Measurements from ENCODE around the gene PCAT7. TPM values are rescaled to one million over a fixed set of nuclear protein-coding genes. Genes with fewer than 3 reads are reported as not detected.
A peak's percentile ranks its signal among the peaks of the same experiment; 100 is the strongest.
"Not testable (repeated sequence)": the region's sequence is repeated elsewhere in the genome, so short reads cannot be mapped to it uniquely, and the experiment has no call there.

The PCAT7 gene
- total RNA-seq, 1 donor from 2014 or later = 2.2 TPM

- DNase-seq (ENCODE audit: low spot score) (no peak), ATAC-seq (no peak)
Measured at GRCh38 chr9:94560237-94560636, 5.4 kb downstream of the PCAT7 start.

DNA sequence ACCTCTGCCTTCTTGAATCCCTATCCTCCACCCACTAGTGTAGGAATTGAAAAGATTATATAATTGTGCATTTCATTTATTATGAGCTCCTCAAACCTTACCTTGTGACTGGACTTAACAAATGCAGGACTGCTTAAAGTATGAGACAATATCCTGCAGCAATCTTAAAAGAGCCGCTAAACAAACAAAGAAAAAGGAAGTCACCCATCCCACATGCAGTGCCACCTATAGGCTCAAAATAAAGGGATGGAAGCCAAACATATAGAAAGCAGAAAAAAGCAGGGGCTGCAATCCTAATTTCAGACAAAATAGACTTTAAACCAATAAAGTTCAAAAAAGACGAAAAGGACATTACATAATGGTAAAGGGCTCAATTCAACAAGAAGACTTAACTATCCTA lies 8.7 kb downstream of the PCAT7 start:
- DNase-seq (ENCODE audit: low spot score) = no peak
- ATAC-seq = no peak

- not testable (repeated sequence) for ATAC-seq; DNase-seq (ENCODE audit: low spot score)
Measured at GRCh38 chr9:94564279-94564678, 9.4 kb downstream of the PCAT7 start.

- no peak for ATAC-seq
- DNase-seq (ENCODE audit: low spot score) = no peak
Measured at GRCh38 chr9:94566550-94566949, 11.7 kb downstream of the PCAT7 start.

DNA sequence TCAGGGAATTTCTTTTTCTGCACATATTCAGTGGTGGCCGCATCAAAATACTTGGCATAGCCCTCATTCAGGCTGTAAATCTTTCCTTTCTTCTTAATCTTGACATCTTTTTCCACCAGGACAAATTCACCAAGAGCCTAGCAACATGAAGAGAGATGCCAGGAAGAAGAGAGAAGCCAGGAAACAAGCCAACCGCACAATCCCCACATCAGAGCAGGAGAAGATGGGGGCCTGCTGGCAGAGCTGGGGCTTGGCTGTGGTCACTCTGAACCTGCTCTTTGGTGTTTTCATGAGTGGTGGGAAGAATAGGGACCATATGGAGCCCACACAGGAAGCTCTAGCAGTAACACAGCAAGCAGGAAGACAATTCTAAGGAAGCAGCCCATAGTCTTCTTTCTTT lies 12.4 kb downstream of the PCAT7 start:
- ATAC-seq = no peak

GRCh38 chr9:94568250-94568889 lies 13.5 kb downstream of the PCAT7 start:
- DNase-seq (ENCODE audit: low spot score) (no peak), ATAC-seq (no peak)

More for the DNA sequence above, 12.4 kb downstream of the PCAT7 start:
- no peak for DNase-seq (ENCODE audit: low spot score)

GRCh38 chr9:94568972-94569712 lies 14.3 kb downstream of the PCAT7 start:
- DNase-seq (ENCODE audit: low spot score) (no peak), ATAC-seq (no peak)

DNA sequence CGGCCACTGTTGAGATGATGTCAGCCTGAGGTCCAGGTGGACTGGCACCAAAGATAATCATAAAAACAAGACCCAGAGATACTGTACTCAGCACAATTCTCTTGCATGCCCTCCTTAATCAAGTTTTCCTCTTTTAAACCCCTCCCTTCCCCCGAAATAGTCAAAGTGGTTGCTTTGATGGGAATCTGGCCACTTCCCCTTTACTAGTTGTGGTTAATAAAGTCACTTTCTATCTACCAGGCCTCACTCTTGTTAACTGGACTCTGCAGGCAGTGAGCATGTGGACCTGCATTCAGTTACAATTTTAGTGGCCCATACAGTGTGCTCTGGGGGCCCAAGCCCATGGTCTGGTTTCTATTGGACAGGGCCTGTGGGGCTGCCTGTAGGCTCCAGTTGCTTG lies 21.2 kb downstream of the PCAT7 start:
- no peak for ATAC-seq
- DNase-seq (ENCODE audit: low spot score) = no peak

DNA sequence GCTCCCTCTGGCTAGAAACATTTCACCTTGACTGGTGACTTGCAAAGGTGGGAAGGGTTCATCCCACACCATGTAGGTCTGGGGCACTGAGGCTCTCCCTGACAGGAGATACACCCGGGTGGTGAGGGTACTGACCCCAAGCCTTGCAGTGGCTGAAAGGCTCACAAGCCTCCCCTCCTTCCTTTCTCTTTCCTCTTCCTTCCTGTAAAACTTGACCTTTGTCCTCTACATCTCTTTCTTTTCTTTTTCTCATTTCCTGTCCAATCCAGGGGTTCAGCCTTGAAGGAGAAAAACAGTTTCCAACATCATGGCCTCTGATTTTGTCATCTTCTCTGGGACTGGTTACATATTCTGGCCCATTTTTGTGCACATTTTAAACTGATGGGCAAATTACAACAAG lies 22.2 kb downstream of the PCAT7 start:
- DNase-seq (ENCODE audit: low spot score) (no peak), ATAC-seq (peak; percentile 10)

DNA sequence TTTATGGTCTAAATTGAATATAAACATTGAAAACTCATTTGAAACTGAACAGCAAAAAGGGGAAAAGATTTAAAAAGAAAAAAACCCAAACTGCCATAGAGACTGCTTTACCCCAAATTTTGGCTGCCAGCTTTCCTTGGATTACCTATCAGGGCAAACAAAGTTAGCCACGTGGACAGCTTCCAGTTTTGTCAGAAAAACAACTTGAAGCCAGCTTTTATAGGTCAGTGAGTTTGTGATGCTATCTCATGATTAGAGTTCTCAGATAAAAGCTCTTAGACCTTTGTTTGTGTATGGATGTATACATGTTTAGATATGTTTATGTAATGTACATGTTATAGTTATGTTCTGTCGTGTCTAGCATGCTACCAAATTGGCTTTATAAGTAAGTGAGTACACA lies 22.7 kb downstream of the PCAT7 start:
- peak; percentile 58 for DNase-seq (ENCODE audit: low spot score)
- ATAC-seq = peak; percentile 92

DNA sequence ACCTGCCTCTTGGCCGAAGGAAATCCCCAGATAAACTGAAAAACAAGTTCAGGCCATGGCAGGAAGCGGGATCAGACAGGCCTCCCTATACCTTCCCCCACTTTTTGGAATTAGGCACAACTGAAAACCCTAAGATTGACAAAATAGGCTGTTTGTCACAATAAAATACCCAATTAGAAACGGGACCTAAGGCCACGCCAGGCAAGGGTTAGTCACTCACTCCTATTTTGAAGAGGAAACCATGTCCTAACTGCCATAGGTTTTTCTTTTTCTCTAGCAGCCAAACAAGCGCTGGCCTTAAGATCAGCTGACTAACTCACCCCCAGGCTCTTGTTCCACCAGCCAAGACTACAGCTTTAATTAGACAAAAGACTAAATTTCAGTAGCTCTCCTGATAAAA lies 26.8 kb downstream of the PCAT7 start:
- no peak for ATAC-seq
- DNase-seq (ENCODE audit: low spot score) = no peak

DNA sequence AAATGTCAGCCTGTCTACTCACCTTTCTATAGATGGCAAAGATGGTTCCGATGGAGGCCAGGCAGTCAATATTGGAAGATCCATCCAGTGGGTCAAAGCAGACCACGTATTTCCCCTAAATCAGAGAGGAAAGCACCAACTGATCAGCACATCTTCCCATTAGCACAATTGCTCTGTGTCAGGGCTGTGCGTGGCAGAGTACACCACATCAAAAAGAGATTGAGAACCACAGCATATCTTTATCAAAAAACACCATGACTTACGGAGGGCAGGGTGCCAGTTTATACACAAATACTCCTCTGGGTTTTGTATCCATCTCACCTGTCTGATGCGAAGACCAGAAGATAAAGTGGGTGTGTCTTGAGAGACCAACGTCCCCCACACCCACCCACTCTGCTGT lies 29.7 kb downstream of the PCAT7 start:
- ATAC-seq (no peak), DNase-seq (ENCODE audit: low spot score) (no peak)

GRCh38 chr9:94586316-94586715 lies 31.4 kb downstream of the PCAT7 start:
- DNase-seq (ENCODE audit: low spot score) = peak; percentile 22
- peak; percentile 85 for ATAC-seq

- no peak for ATAC-seq
Measured at GRCh38 chr9:94586814-94587213, 31.9 kb downstream of the PCAT7 start.

GRCh38 chr9:94588681-94589080 lies 33.8 kb downstream of the PCAT7 start:
- no peak for ATAC-seq
- DNase-seq (ENCODE audit: low spot score) = peak; percentile 11

More at GRCh38 chr9:94586814-94587213, 31.9 kb downstream of the PCAT7 start:
- DNase-seq (ENCODE audit: low spot score) = peak; percentile 24

- ATAC-seq = not testable (repeated sequence)
- peak; percentile 32 for DNase-seq (ENCODE audit: low spot score)
Measured at GRCh38 chr9:94591046-94591545, 36.2 kb downstream of the PCAT7 start.

DNA sequence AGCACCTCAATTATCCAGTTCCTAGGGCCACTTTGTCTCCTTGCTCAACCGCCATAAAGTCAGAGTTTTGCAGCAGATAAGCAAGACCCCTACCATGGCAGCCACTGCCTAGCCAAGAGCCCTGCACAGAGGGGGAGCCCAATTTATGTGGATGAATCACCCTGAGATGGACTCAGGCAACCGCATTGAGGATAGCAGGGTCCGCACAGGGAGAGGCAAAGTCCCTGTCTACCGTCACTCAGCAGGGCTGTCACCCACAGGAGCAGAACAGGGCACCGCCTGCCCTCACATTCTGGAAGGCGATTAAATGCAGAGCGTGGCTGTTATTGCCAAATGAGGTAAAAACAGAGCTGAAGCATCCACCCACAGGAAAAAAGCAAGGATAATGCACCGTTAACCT lies 37.0 kb downstream of the PCAT7 start:
- ATAC-seq (no peak), DNase-seq (ENCODE audit: low spot score) (peak; percentile 23)

DNA sequence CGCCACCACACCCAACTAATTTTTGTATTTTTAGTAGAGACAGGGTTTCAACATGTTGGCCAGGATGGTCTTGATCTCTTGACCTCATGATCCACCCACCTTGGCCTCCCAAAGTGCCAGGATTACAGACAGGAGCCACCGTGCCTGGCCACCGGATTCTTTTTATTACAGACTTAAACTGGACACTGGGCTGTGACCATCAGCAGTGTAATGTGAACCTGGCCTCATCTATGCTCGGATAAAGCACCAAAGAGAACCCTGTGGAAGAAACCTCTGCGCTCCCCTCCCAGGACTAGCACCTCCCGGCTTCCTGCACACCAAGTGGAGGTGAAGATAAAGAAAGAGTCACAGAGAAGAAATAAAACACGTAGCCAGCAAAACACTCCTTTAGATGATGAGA lies 37.8 kb downstream of the PCAT7 start:
- ATAC-seq = not testable (repeated sequence)
- DNase-seq (ENCODE audit: low spot score) = peak; percentile 14

GRCh38 chr9:94593459-94594345 lies 38.8 kb downstream of the PCAT7 start, which contains the start of gene FBP2:
Gene FBP2, minus strand, starts transcription at chr9:94593824. Its CDS starts 98 bp downstream, at chr9:94593726.
- ATAC-seq (no peak), DNase-seq (ENCODE audit: low spot score) (peak; percentile 36)

DNA sequence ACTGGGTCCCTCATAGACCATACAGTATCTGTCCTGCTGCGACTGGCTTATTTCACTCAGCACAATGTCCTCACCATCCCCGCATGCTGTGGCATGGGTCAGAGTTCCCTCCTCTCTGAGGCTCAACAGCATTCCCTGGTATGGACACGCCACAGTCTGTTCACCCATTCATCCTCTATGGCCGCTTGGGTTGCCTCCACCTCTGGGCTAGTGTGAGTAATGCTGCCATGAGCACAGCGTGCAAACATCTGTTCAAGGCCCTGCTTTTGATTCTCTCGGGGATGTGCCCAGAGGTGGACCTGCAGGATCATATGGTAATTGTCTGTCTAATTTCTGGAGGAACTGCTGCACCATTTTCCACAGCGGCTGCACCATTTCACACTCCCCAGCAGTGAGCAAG lies 44.2 kb downstream of the PCAT7 start:
- ATAC-seq (no peak), DNase-seq (ENCODE audit: low spot score) (no peak)

DNA sequence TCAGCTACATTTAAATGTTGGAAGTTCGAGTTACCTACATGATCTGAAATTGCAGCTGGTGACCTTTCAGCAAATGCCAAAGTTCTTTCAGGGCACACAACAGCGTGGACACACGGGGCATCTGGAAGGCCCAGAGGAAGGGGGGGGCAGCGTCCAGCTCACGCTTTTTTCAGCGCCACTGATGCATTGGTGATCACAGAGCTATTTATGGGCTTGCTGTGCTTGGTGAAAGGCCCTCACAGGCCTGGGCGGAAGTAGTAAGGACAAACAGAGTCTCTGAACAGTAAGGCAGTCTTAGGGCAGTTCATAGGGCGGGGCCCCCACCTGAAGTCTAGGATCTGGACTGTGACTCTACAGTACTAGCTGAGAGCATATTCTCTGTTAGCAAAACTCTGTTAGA lies 45.4 kb downstream of the PCAT7 start:
- peak; percentile 85 for ATAC-seq
- peak; percentile 82 for DNase-seq (ENCODE audit: low spot score)
